ENCODE results near the gene SRSF12.
"Not testable (repeated sequence)": the region's sequence is repeated elsewhere in the genome, so short reads cannot be mapped to it uniquely, and the experiment has no call there.

SRSF12 gene

GRCh38 chr6:89128256-89128671 lies 10.4 kb upstream of the SRSF12 start:
- DNase-seq = not testable (repeated sequence)

- peak; percentile 30 for DNase-seq
Observed at GRCh38 chr6:89122625-89123024, 4.8 kb upstream of the SRSF12 start.

DNA sequence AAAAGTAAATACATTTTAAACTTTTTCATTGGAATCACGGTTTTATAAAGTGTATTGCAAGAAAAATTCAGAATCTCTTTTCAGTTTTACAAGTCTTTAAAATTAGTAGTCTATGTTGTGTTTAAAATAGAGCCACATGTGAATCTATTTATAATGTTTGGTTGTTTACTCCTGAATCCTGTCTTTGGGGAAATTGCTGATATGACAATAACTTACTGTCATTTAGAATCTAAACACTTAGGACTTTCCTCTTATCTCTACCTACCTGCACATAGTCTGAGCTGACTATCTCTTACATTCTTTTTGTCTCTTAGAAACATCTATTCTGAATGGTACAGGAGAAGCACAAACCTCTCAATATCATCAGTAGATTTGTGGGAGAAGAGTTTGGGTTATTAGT lies 4.1 kb upstream of the SRSF12 start:
- no peak for DNase-seq

DNA sequence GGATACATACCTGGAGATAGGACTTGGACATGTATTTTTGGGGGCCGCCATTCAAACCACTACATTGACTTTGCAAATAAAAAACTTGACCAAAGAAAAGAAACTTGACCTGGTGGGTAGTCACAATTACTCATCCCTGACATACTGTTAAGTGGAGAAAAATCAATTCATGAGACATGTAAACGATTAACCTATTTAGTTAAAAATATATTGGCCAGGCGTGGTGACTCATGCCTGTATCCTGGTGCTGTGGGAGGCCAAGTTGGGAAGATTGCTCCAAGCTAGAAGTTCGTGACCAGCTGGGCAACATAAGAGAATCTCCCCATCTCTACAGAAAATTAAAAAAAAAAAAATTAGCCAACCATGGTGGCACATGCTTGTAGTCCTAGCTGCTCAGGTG lies 2.5 kb upstream of the SRSF12 start:
- DNase-seq = no peak

DNA sequence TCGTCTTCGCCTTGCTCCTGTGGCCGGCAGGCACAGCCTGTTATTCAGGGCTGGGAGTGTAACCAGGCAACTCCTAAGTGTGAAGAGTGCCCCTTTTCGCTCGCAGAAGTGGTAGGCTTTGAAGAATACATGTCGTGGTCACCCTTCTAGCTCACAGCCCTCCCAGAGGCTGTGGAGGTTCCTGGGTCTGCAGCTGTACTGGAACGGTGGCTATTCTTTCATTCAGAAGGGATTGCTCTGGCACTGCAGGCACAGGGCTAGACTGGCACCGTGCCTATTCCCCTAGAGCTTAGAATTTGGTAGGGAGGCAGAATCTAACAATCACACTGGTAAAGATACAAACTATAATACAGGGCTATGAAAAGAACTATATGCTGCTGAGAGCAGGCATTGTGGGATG lies 1.1 kb upstream of the SRSF12 start:
- no peak for DNase-seq

DNA sequence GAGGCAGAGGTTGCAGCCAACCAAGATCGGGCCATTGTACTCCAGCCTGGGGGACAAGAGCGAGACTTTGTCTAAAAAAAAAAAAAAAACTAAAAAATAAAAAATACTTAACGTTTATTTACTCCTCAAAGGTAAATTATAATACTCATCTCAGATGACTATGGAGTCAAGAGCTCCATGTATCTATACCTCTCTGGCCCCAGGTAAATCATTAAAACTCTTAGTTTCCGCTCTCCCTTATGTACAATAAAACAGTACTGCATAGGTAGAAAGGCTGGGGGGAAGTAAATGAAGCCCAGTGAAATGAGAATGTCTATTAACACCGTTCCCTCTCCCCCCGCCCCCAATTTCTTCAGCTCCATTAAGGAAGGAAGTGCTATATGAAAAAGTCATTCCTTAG lies 1.2 kb downstream of the SRSF12 start:
- no peak for DNase-seq

GRCh38 chr6:89111933-89112332 lies 5.9 kb downstream of the SRSF12 start:
- DNase-seq = no peak

- DNase-seq = peak; percentile 27
Observed at GRCh38 chr6:89110284-89110683, 7.6 kb downstream of the SRSF12 start.

DNA sequence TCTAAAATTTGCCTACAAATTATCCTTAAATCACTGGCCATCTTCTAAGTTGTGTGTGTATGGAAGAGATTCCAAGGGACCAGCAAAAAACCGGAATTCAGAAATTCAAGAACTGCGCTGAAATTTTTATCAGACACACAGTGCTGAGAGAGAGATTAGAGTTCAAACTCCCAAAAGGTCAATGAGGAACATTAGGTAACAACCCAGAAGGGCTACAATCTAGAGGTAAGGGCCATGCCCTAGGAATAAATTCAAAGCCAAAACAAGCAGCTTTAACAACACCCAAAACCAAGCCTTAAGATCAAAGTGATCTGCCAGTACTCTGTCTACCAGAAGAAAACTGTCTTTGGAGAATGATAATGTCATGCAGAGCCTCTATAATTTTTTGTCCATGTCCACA lies 17.8 kb downstream of the SRSF12 start:
- DNase-seq = no peak

DNA sequence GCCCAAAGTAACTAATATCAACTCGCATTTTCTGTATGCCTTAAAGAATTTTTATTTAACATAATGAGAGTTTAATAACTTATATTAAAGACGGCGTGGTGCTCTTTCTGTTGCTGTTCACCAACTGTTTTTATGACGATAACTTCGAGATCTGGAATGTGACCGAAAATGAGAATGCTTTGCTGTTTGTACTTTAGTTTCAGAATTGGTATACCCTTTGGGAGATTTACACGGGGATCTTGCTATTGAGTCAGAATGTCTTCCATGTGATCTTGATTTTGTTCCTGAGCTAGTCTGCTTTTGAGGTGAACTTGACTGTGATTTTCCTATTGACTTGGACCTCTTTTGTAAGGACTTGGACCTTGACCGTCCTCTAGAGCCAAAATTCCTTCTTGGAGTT lies 19.4 kb downstream of the SRSF12 start:
- no peak for DNase-seq

DNA sequence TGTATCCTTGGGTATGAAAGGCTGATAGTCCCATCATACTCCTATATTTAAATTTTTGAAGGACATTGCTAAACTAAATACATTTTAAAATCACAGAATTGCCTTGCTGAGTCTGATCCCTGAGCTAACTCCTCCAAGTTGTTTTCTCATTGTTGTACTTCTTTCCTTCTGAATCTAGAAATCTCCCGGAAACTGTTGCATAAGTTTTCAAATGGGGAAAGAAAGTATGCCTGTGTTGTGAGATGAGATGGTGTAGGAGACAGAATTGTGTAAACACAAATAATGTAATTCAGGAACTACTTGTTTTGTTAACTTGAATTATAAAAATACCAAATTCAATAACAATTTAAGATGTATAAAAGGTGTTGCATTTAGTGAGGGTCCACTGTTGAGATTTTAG lies 30.0 kb downstream of the SRSF12 start:
- peak; percentile 87 for DNase-seq

DNA sequence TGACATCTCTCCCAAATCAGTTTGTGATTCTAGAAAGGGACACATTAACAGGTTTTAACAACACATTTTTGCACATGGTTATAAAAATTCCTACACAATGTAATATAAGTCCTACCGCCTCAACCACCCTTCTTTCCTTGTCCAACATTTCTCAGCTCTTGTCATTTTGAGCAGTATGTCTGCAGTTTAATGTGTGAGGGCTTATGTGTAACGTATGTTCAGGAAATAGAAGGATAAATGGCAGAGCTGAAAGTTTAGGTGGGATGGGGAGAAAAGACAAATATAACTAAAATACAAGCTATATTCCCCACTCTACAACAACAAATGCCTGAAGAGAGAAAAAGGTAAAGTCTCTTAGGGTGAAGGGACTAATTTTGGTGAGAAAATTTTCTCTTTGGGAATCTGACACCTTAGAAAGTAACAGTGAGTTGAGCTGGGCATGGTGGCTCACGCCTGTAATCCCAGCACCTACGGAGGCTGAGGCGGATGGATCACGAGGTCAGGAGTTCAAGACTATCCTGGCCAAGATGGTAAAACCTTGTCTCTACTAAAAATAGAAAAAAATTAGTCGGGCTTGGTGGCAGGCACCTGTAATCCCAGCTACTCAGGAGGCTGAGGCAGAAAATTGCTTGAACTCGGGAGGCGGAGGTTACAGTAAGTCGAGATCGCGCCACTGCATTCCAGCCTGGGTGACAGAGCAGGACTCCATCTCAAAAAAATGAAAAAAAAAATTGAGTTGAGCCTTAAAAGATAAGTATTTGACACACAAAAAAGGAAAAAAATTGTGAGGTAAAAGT lies 32.3 kb downstream of the SRSF12 start:
- DNase-seq = no peak

DNA sequence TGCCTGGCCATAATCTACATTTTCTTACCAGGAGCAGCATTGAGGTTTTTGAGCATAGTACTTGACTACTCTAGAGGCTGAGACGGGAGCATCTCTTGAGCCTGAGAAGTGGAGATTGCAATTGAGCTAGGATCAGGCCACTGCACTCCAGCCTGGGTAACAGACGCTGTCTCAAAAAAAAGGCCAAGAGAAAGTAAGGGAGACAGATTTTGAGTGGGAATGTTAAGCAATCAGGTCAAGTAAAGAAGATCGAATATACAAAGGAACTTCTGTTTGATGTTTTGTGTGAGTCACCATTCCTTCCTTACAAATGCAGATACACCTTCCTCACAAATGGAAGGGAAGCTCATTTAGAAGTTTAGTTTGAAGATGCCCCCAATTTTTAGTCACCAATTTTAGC lies 32.9 kb downstream of the SRSF12 start:
- no peak for DNase-seq

GRCh38 chr6:89084542-89084941 lies 33.3 kb downstream of the SRSF12 start:
- no peak for DNase-seq

DNA sequence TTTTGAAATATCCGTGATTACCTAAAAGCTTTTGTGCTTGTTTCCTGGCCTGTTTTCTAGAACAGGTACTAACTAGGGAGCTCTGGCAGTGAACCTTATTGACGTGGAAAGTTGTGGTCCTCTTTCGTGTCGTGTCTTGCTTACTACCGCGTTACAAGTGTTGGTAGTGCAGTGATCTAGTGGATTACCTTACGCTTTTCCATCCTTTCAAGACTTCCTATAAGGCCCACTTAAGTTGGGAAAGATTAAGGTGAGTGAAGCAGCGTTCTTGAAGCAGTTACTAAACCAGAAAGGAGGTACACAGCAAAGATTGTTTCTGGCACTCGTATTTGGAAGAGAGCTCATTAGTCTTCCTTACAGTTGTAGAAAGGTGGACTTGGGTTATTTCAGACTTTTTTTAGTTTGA lies 35.4 kb downstream of the SRSF12 start:
- DNase-seq = peak; percentile 50

DNA sequence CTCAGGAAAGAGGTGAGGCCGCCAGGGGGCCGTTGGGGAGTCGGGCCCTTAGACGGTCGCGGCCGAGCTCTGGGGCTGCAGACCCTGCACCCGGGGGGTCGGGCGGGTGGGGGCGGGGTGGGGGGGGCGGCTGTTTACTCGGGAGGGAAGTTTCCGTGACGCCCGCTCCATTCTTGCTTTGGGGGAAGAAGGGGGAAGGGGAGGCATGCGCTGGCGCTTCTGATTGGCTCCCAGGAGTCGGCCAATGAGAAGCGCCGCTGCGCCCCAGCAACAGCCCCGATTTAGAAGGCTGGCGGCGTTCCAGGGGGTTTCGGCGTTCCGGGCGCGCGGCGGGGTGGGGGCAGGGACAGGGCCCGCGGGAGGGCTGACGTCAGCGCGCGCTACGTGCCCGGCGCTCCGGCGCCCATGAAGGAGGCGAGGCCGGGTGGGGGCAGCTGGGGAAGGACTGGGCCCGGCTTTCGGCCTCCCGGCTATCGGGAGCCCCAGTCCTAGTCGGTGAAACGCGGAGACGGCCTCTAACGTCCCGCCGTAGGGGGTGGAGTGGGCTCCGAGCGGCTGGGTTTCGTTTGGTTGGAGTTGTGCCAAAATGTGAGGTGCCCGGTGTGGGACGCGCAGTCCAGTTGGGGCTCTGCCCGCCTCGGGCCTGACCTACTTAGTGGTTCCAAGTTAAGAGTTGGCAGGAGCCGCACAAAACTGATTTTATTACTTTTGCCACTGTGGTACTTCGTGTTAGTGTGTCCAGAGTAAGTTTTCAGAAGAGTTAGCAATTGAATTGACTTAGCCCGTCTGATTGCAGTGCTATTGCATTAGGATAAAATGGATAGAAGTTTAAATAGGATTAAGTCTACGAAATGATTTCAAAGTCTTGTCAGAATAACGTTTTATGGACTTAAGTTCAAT lies 36.2 kb downstream of the SRSF12 start:
- peak; percentile 96 for DNase-seq

DNA sequence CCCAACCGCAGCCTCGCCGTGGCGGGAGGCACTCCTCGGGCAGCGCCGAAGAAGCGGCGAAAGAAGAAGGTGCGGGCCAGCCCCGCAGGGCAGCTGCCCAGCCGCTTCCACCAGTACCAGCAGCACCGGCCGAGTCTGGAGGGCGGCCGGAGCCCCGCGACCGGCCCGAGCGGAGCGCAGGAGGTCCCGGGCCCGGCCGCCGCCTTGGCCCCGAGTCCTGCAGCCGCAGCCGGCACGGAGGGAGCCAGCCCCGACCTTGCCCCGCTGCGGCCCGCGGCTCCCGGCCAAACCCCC lies 36.8 kb downstream of the SRSF12 start:
- DNase-seq = no peak

- DNase-seq = peak; percentile 100
Observed at GRCh38 chr6:89080281-89081128, 37.4 kb downstream of the SRSF12 start, which contains the start of gene PNRC1. TSS of gene PNRC1 (plus strand) at chr6:89080751. CDS start at chr6:89080895, 144 bp downstream.

- peak; percentile 86 for DNase-seq
Observed at GRCh38 chr6:89079511-89080234, 38.2 kb downstream of the SRSF12 start.

DNA sequence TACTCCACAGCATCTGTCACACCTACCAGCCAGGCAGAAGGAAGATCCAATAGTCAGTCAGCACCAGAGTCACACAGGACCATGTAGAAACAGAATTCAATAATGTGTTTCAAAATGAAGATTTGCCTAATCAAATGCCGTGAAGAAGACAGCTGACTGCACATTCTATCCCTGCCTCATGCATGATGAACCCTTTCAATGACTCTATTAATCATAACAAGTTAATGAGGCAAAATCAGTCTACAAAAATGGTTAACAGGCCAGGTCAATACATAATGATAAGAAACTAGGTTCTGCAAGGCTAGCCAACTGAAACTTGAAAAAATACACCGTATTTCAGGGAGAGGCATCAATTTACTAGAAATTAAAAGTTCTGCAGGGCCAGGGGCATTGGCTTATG lies 44.0 kb downstream of the SRSF12 start:
- no peak for DNase-seq

GRCh38 chr6:89073014-89073620 lies 44.8 kb downstream of the SRSF12 start:
- peak; percentile 84 for DNase-seq

DNA sequence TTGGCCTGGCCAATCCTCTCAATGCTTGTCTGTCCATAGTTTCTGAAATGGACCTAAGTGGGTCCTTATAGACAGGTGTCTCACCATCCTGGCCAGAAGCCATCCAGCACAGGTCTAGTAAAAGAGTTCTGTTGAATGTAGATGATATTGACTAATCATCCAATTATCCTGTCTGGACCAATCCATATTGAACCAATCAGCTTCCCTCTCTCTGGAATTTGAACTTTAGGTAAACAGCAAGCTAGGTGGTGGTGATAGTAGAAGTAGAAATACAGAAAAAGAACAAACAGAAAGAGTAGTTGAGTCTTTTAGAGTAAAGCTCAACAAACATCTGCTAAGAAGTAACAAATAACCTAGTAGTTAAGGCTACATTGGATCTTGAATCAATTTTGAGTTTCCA lies 46.8 kb downstream of the SRSF12 start:
- DNase-seq = no peak
